ENCODE data around the gene GPHN. TPM values are rescaled to one million over a fixed set of nuclear protein-coding genes. Genes with fewer than 3 reads are reported as not detected.

GPHN gene
- total RNA-seq, 1 experiment from 2014 or later: 11.3 TPM

GRCh38 chr14:66603945-66604344 is 96.0 kb downstream of the GPHN start:
- Mint-ChIP-seq H3K4me3 (ENCODE audit: unreplicated experiment) (no peak overlapping the region), H3K27ac (ENCODE audit: unreplicated experiment) (no peak overlapping the region), H3K36me3 (ENCODE audit: insufficient read depth, unreplicated experiment) (no peaks in the 10 kb centered on the region), H3K4me1 (ENCODE audit: low read depth, unreplicated experiment) (no peaks in the 10 kb centered on the region), H3K9me3 (ENCODE audit: unreplicated experiment) (peaks cover 14% of the 10 kb centered on the region), H3K27me3 (ENCODE audit: insufficient read depth, unreplicated experiment) (no peaks in the 10 kb centered on the region)
- H3K4me1 ChIP-seq: no peaks in the 10 kb centered on the region
- ChIA-PET POLR2A (no interaction called here), CTCF (no interaction called here)
- no peaks in the 10 kb centered on the region for H3K27me3 ChIP-seq (replicated peaks; ENCODE audit: control insufficient read depth, insufficient read depth, low read length)
- no peaks in the 10 kb centered on the region for H3K36me3 ChIP-seq (ENCODE audit: control insufficient read depth, insufficient read depth, low read length)
- H3K4me3 ChIP-seq (ENCODE audit: low read depth, low read length): no peak overlapping the region
- intact Hi-C loops (cut with micrococcal nuclease; ENCODE audit: unreplicated experiment): no loop called here
- no peak for DNase-seq
- no TSS peak for BruUV-seq (replicated peaks)
- no peak for TF ChIP-seq CTCF (IDR thresholded peaks at IDR 0.05; ENCODE audit: insufficient read depth in 1 of 2, low read depth in 1 of 2, low read length in 1 of 2, severe bottlenecking in 1 of 2, unreplicated experiment in 1 of 2)
- no peaks in the 10 kb centered on the region for H3K9me3 ChIP-seq

GRCh38 chr14:66606826-66607225 is 98.9 kb downstream of the GPHN start:
- ChIA-PET POLR2A (no interaction called here), CTCF (no interaction called here)
- intact Hi-C loops (cut with micrococcal nuclease; ENCODE audit: unreplicated experiment): no loop called here
- H3K9me3 ChIP-seq: peaks cover 6% of the 10 kb centered on the region
- no TSS peak for BruUV-seq (replicated peaks)
- no peak for DNase-seq
- Mint-ChIP-seq H3K27me3 (ENCODE audit: insufficient read depth, unreplicated experiment) (no peaks in the 10 kb centered on the region), H3K4me3 (ENCODE audit: unreplicated experiment) (no peak overlapping the region), H3K9me3 (ENCODE audit: unreplicated experiment) (peaks cover 30% of the 10 kb centered on the region), H3K27ac (ENCODE audit: unreplicated experiment) (no peak overlapping the region), H3K36me3 (ENCODE audit: insufficient read depth, unreplicated experiment) (no peaks in the 10 kb centered on the region), H3K4me1 (ENCODE audit: low read depth, unreplicated experiment) (no peaks in the 10 kb centered on the region)
- no peak for TF ChIP-seq CTCF (IDR thresholded peaks at IDR 0.05; ENCODE audit: insufficient read depth in 1 of 2, low read depth in 1 of 2, low read length in 1 of 2, severe bottlenecking in 1 of 2, unreplicated experiment in 1 of 2)
- H3K27me3 ChIP-seq (replicated peaks; ENCODE audit: control insufficient read depth, insufficient read depth, low read length): no peaks in the 10 kb centered on the region
- no peak overlapping the region for H3K4me3 ChIP-seq (ENCODE audit: low read depth, low read length)
- no peaks in the 10 kb centered on the region for H3K36me3 ChIP-seq (ENCODE audit: control insufficient read depth, insufficient read depth, low read length)
- H3K4me1 ChIP-seq: no peaks in the 10 kb centered on the region

- POLR2A ChIA-PET: no interaction called here
- no peaks in the 10 kb centered on the region for H3K36me3 Mint-ChIP-seq (ENCODE audit: insufficient read depth, unreplicated experiment)
- no peak overlapping the region for H3K4me3 ChIP-seq (ENCODE audit: low read depth, low read length)
- no peaks in the 10 kb centered on the region for H3K27me3 ChIP-seq (replicated peaks; ENCODE audit: control insufficient read depth, insufficient read depth, low read length)
- peak in 1 of 2 experiments; percentile 3 for DNase-seq
- intact Hi-C loops (cut with micrococcal nuclease; ENCODE audit: unreplicated experiment): no loop called here
- H3K4me3 Mint-ChIP-seq (ENCODE audit: unreplicated experiment): no peak overlapping the region
- H3K27ac Mint-ChIP-seq (ENCODE audit: unreplicated experiment): no peak overlapping the region
- no peaks in the 10 kb centered on the region for H3K27me3 Mint-ChIP-seq (ENCODE audit: insufficient read depth, unreplicated experiment)
- no peaks in the 10 kb centered on the region for H3K4me1 Mint-ChIP-seq (ENCODE audit: low read depth, unreplicated experiment)
- TF ChIP-seq CTCF (IDR thresholded peaks at IDR 0.05; ENCODE audit: insufficient read depth in 1 of 2, low read depth in 1 of 2, low read length in 1 of 2, severe bottlenecking in 1 of 2, unreplicated experiment in 1 of 2): peak in 1 of 2 experiments; percentile 17
- peaks cover 31% of the 10 kb centered on the region for H3K9me3 Mint-ChIP-seq (ENCODE audit: unreplicated experiment)
- H3K36me3 ChIP-seq (ENCODE audit: control insufficient read depth, insufficient read depth, low read length): no peaks in the 10 kb centered on the region
- peaks cover 6% of the 10 kb centered on the region for H3K9me3 ChIP-seq
- BruUV-seq (replicated peaks): no TSS peak
- CTCF ChIA-PET: no interaction called here
- H3K4me1 ChIP-seq: no peaks in the 10 kb centered on the region
Measured at GRCh38 chr14:66610154-66610563, 102.2 kb downstream of the GPHN start.
